Prostate gland (tissue), 2 donors: Measurements from ENCODE around the gene DHX38. TPM values are rescaled to one million over a fixed set of nuclear protein-coding genes. Genes with fewer than 3 reads are reported as not detected.
A peak's percentile ranks its signal among the peaks of the same experiment; 100 is the strongest.

Experiments
- DNase-seq: peaks from one replicate; pipeline ENCODE4 v3.0.0-alpha.2; 2019; ENCODE audit warnings: low spot score
- H3K27ac ChIP-seq, 2 donors: fragments of 200-600 bp; sonication (generic); 2 replicates each; pipeline ENCODE4 v1.5.1; 2017 to 2019
- H3K27me3 ChIP-seq: fragments of 200-600 bp; sonication (generic); replicated peaks from 2 replicates; pipeline ENCODE4 v1.5.1; 2019; ENCODE audit not compliant: insufficient read depth
- H3K36me3 ChIP-seq, 2 donors: fragments of 200-600 bp; sonication (generic); 1 replicate in 1 of 2; 2 replicates in 1 of 2; pipeline versions ENCODE4 v1.5.1 to v1.8.1; 2017 to 2019
- H3K4me1 ChIP-seq: fragments of 200-600 bp; sonication (generic); replicated peaks from 2 replicates; pipeline ENCODE4 v1.5.1; 2019
- H3K4me3 ChIP-seq, 2 donors: fragments of 200-600 bp; sonication (generic); 2 replicates each; pipeline ENCODE4 v1.5.1; 2017 to 2019
- H3K9me3 ChIP-seq: fragments of 200-600 bp; sonication (generic); 2 replicates; pipeline ENCODE4 v1.5.1; 2017
- POLR2A ChIP-seq: fragments of 450-650 bp; IDR thresholded peaks from one replicate; pipeline ENCODE4 v1.6.1; 2016; ENCODE audit warnings: antibody characterized with exemption, mild to moderate bottlenecking
- POLR2AphosphoS5 ChIP-seq: sonication (generic); formaldehyde crosslinking; IDR thresholded peaks from one replicate; pipeline ENCODE4 v1.6.1; 2017; ENCODE audit warnings: antibody characterized with exemption
- WGBS: methylation state at CpG from one replicate; pipeline ENCODE4 v1.1.5; 2018; 5-methylcytosine and 5-hydroxymethylcytosine counted together
- intact Hi-C: fragments of 100-400 bp; cut with DNase I; formaldehyde crosslinking; loops from one replicate; pipeline ENCODE4 v1.14.2; 2022
- total RNA-seq, 2 donors: library from RNA; depleted of rRNA; stranded (reverse); fragments of >200 nt; gene quantifications; one replicate each; pipeline ENCODE4 v1.1.0, GENCODE V29; 2016
- TF ChIP-seq, protein P1 (sequence below), 4 experiments: fragments of 200-600 bp in 2 of 4; fragments of 450-650 bp in 2 of 4; sonication (generic) in 2 of 4; IDR thresholded peaks; 1 replicate in 3 of 4; 2 replicates in 1 of 4; pipeline ENCODE4 v1.5.1; 2016 to 2019; ENCODE audit warnings: antibody characterized with exemption in 4 of 4, mild to moderate bottlenecking in 2 of 4, moderate library complexity in 2 of 4

DHX38 gene
- total RNA-seq, 2 donors from 2014 or later, result 61.9 to 63.9 TPM

DNA sequence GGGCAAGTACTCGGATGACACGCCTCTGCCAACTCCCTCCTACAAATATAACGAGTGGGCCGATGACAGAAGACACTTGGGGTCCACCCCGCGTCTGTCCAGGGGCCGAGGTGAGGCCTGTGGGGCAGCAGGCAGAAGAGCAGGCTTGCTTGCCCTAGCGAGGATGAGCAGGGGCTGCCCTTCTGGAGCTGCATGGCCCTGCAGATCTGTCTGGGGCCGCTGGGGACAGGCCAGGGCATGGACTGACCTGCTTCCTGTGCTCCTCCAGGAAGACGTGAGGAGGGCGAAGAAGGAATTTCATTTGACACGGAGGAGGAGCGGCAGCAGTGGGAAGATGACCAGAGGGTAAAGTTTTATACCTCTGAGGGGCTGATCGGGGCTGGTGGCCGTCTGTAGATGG is 5.3 kb downstream of the DHX38 start:
- Histone ChIP-seq H3K4me1 (peaks cover 8% of the 10 kb centered on the region), H3K4me3 (no peak overlapping the region), H3K27ac (no peak overlapping the region), H3K36me3 (peaks cover 31 to 42% of the 10 kb centered on the region in 2 donors), H3K9me3 (no peaks in the 10 kb centered on the region), H3K27me3 (no peaks in the 10 kb centered on the region)
- TF ChIP-seq, protein P1, sequence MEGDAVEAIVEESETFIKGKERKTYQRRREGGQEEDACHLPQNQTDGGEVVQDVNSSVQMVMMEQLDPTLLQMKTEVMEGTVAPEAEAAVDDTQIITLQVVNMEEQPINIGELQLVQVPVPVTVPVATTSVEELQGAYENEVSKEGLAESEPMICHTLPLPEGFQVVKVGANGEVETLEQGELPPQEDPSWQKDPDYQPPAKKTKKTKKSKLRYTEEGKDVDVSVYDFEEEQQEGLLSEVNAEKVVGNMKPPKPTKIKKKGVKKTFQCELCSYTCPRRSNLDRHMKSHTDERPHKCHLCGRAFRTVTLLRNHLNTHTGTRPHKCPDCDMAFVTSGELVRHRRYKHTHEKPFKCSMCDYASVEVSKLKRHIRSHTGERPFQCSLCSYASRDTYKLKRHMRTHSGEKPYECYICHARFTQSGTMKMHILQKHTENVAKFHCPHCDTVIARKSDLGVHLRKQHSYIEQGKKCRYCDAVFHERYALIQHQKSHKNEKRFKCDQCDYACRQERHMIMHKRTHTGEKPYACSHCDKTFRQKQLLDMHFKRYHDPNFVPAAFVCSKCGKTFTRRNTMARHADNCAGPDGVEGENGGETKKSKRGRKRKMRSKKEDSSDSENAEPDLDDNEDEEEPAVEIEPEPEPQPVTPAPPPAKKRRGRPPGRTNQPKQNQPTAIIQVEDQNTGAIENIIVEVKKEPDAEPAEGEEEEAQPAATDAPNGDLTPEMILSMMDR (IDR thresholded peaks at IDR 0.05), result no peak
- TF ChIP-seq POLR2AphosphoS5, result no peak
- no peak for TF ChIP-seq POLR2A
- DNase-seq, result no peak
- 76% methylated on average over 12 of the region's 15 CpGs for WGBS
- intact Hi-C loops, result loop anchor here (10.0 kb wide), 1 partner anchor 294 kb away; the partner anchor contains the start of gene AP1G1

DNA sequence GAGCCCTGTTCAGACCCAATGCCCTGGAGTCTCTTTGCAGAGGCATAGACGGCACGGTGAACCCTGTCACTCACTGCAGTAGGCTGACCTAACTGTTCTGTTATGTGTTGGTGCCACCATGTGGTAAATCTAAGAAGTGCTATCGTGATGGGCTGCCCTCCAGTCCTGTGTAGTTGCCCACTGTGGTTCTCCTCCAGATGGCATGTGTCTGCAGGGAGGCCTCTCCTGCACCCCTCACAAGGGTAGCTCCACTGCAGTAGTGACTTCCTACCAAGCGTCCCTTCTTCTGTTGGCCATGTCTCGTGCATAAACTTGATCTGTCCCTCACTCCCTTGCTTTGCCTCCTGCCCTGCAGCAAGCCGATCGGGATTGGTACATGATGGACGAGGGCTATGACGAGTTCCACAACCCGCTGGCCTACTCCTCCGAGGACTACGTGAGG is 5.8 kb downstream of the DHX38 start:
- DNase-seq, result no peak
- Histone ChIP-seq H3K4me3 (no peak overlapping the region), H3K9me3 (no peaks in the 10 kb centered on the region), H3K36me3 (peaks cover 36 to 46% of the 10 kb centered on the region in 2 donors), H3K27me3 (no peaks in the 10 kb centered on the region), H3K27ac (no peak overlapping the region), H3K4me1 (peaks cover 8% of the 10 kb centered on the region)
- TF ChIP-seq POLR2A (no peak), POLR2AphosphoS5 (no peak)
- TF ChIP-seq, protein P1 (IDR thresholded peaks at IDR 0.05), result peak in 2 of 4 experiments; percentile 39 to 49
- intact Hi-C loops, result loop anchor here (10.0 kb wide), 1 partner anchor 295 kb away; the partner anchor contains the start of gene AP1G1
- 73% methylated on average over 12 of the region's 12 CpGs for WGBS

DNA sequence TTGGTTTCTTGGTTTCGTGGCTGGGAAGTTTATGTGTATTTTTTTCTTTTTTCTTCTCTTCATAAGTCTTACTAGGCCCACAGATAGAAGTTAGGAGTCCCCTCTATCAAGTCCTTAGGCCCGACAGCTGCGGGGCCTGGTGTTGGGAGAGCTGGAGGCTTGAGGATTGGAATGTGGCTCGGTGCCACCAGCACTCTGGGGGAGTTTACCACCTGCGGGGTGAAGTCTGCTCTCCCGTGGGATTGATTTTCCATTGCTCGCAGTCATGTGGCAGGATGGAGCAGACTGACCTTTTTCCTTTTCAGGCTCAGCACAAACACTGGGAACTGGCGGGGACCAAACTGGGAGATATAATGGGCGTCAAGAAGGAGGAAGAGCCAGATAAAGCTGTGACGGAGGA is 7.5 kb downstream of the DHX38 start:
- no peak for DNase-seq
- Histone ChIP-seq H3K36me3 (peaks cover 47 to 64% of the 10 kb centered on the region in 2 donors), H3K27ac (no peak overlapping the region), H3K9me3 (no peaks in the 10 kb centered on the region), H3K4me3 (no peak overlapping the region), H3K27me3 (no peaks in the 10 kb centered on the region), H3K4me1 (no peaks in the 10 kb centered on the region)
- TF ChIP-seq POLR2A (no peak), POLR2AphosphoS5 (no peak)
- TF ChIP-seq, protein P1 (IDR thresholded peaks at IDR 0.05), result no peak
- intact Hi-C loops, result no loop called here
- 83% methylated on average over 10 of the region's 10 CpGs for WGBS

DNA sequence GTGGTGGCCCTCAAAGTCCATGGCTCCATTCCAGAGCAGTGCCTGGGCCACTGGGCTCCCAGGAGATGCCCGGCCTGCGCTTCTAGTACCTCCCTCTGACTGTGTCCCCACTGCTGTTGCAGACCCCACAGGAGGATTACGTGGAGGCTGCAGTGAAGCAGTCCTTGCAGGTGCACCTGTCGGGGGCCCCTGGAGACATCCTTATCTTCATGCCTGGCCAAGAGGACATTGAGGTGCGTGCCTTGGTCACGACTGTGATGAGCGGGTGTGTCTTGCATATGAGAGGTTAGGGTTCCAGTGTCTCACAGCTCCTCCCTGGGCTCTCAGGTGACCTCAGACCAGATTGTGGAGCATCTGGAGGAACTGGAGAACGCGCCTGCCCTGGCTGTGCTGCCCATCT is 11.3 kb downstream of the DHX38 start:
- no peaks in the 10 kb centered on the region for H3K4me1 ChIP-seq
- H3K4me3 ChIP-seq, result no peak overlapping the region
- no peaks in the 10 kb centered on the region for H3K27me3 ChIP-seq
- peaks cover 64 to 82% of the 10 kb centered on the region in 2 donors for H3K36me3 ChIP-seq
- DNase-seq, result no peak
- no peaks in the 10 kb centered on the region for H3K9me3 ChIP-seq
- TF ChIP-seq, protein P1 (IDR thresholded peaks at IDR 0.05), result no peak
- TF ChIP-seq POLR2A (no peak), POLR2AphosphoS5 (no peak)
- no peak overlapping the region for H3K27ac ChIP-seq
- 99% methylated on average over 7 of the region's 9 CpGs for WGBS
- intact Hi-C loops, result no loop called here

DNA sequence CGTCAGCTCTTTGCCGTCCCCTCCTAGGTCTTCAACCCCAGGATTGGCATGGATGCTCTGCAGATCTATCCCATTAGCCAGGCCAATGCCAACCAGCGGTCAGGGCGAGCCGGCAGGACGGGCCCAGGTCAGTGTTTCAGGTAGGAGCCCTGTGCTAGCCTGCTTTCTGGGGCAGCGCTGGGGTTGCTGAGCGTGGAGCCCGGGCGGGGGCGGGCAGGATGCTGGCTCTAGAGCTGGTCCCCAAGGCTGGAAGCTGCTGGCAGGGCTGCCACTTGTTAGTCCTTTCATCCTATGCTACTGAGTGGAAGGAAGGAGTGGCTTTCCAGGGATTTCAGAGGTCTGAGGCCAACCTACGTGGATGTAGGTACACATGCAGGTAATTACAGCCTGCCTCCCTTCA is 12.3 kb downstream of the DHX38 start:
- Histone ChIP-seq H3K4me3 (no peak overlapping the region), H3K4me1 (no peaks in the 10 kb centered on the region), H3K9me3 (no peaks in the 10 kb centered on the region), H3K27ac (no peak overlapping the region), H3K36me3 (peaks cover 53 to 80% of the 10 kb centered on the region in 2 donors), H3K27me3 (no peaks in the 10 kb centered on the region)
- TF ChIP-seq POLR2A (no peak), POLR2AphosphoS5 (no peak)
- TF ChIP-seq, protein P1 (IDR thresholded peaks at IDR 0.05), result no peak
- intact Hi-C loops, result no loop called here
- no peak for DNase-seq
- WGBS, result 97% methylated on average over 12 of the region's 12 CpGs
